H9 (cell line): ENCODE data around the gene PRSS57. TPM values are rescaled to one million over a fixed set of nuclear protein-coding genes. Genes with fewer than 3 reads are reported as not detected.
A peak's percentile ranks its signal among the peaks of the same experiment; 100 is the strongest.

Experiments
- DNase-seq: peaks from one replicate; pipeline ENCODE4 v3.0.0-alpha.2; 2017
- H2AFZ ChIP-seq: one replicate; pipeline ENCODE4 v1.6.1; 2013; ENCODE audit warnings: mild to moderate bottlenecking, low read length, control low read depth, moderate library complexity
- H2AK5ac ChIP-seq: 2 replicates; pipeline ENCODE4 v1.6.1; 2013; ENCODE audit warnings: low read length, control low read depth, mixed read lengths; ENCODE audit not compliant: insufficient read length
- H2BK120ac ChIP-seq: one replicate; pipeline ENCODE4 v1.6.1; 2013; ENCODE audit warnings: low read depth, mild to moderate bottlenecking, low read length, control low read depth, inconsistent platforms; ENCODE audit not compliant: poor library complexity, severe bottlenecking
- H2BK12ac ChIP-seq: 2 replicates; pipeline ENCODE4 v1.6.1; 2013; ENCODE audit warnings: low read length, control low read depth, mixed read lengths, low read depth; ENCODE audit not compliant: insufficient read length
- H2BK15ac ChIP-seq: 2 replicates; pipeline ENCODE4 v1.6.1; 2013; ENCODE audit warnings: low read depth, low read length, control low read depth
- H2BK20ac ChIP-seq: one replicate; pipeline ENCODE4 v1.6.1; 2013; ENCODE audit warnings: low read depth, mild to moderate bottlenecking, low read length, control low read depth, inconsistent platforms; ENCODE audit not compliant: poor library complexity, severe bottlenecking
- H2BK5ac ChIP-seq: 2 replicates; pipeline ENCODE4 v1.6.1; 2013; ENCODE audit warnings: low read length, control low read depth, mixed read lengths; ENCODE audit not compliant: insufficient read length
- H3K14ac ChIP-seq: 2 replicates; pipeline ENCODE4 v1.6.1; 2013; ENCODE audit warnings: low read length, control low read depth; ENCODE audit not compliant: insufficient read depth
- H3K18ac ChIP-seq: 2 replicates; pipeline ENCODE4 v1.6.1; 2013; ENCODE audit warnings: low read depth, mild to moderate bottlenecking, mixed read lengths, low read length, control low read depth; ENCODE audit not compliant: insufficient read length
- H3K23ac ChIP-seq: 2 replicates; pipeline ENCODE4 v1.6.1; 2013; ENCODE audit warnings: low read length, control low read depth, mixed read lengths, low read depth; ENCODE audit not compliant: insufficient read length
- H3K23me2 ChIP-seq: 2 replicates; pipeline ENCODE4 v1.6.1; 2013; ENCODE audit warnings: low read depth, mild to moderate bottlenecking, mixed read lengths, low read length, control low read depth; ENCODE audit not compliant: insufficient read length, poor library complexity, severe bottlenecking
- H3K27ac ChIP-seq: 2 replicates; pipeline ENCODE4 v1.5.1; 2013; ENCODE audit warnings: low read length, control low read depth, mixed read lengths, low read depth; ENCODE audit not compliant: insufficient read length
- H3K27me3 ChIP-seq: 2 replicates; pipeline ENCODE4 v1.6.1; 2013; ENCODE audit warnings: low read length, control low read depth, inconsistent platforms; ENCODE audit not compliant: insufficient read depth
- H3K4ac ChIP-seq: 2 replicates; pipeline ENCODE4 v1.6.1; 2013; ENCODE audit warnings: low read depth, mild to moderate bottlenecking, control low read depth, inconsistent platforms, low read length, moderate library complexity
- H3K4me1 ChIP-seq: 2 replicates; pipeline ENCODE4 v1.6.1; 2013; ENCODE audit warnings: low read length, control low read depth, inconsistent platforms; ENCODE audit not compliant: insufficient read depth
- H3K4me2 ChIP-seq: 2 replicates; pipeline ENCODE4 v1.6.1; 2013; ENCODE audit warnings: low read length, control low read depth, mixed read lengths; ENCODE audit not compliant: insufficient read length, insufficient read depth
- H3K56ac ChIP-seq: 2 replicates; pipeline ENCODE4 v1.6.1; 2013; ENCODE audit warnings: low read depth, mild to moderate bottlenecking, mixed read lengths, low read length, control low read depth; ENCODE audit not compliant: insufficient read length
- H3K79me1 ChIP-seq: 2 replicates; pipeline ENCODE4 v1.6.1; 2013; ENCODE audit warnings: low read depth, mild to moderate bottlenecking, moderate library complexity, low read length, control low read depth, inconsistent platforms; ENCODE audit not compliant: insufficient read depth, poor library complexity, severe bottlenecking
- H3K79me2 ChIP-seq: 2 replicates; pipeline ENCODE4 v1.6.1; 2013; ENCODE audit warnings: low read length, control low read depth, inconsistent platforms; ENCODE audit not compliant: insufficient read depth
- H3K9ac ChIP-seq: 2 replicates; pipeline ENCODE4 v1.6.1; 2013; ENCODE audit warnings: low read length, control low read depth, mixed read lengths; ENCODE audit not compliant: insufficient read length; ENCODE audit errors: extremely low read depth
- H3K9me3 ChIP-seq: one replicate; pipeline ENCODE4 v1.6.1; 2013; ENCODE audit warnings: low read depth, low read length, inconsistent platforms; ENCODE audit not compliant: control insufficient read depth
- H3T11ph ChIP-seq: one replicate; pipeline ENCODE4 v1.6.1; 2013; ENCODE audit warnings: mild to moderate bottlenecking, low read length, control low read depth, inconsistent platforms
- H4K20me1 ChIP-seq: one replicate; pipeline ENCODE4 v1.6.1; 2013; ENCODE audit not compliant: control insufficient read depth, insufficient read length, insufficient read depth
- H4K5ac ChIP-seq: 2 replicates; pipeline ENCODE4 v1.6.1; 2013; ENCODE audit warnings: low read depth, mild to moderate bottlenecking, mixed read lengths, low read length, control low read depth; ENCODE audit not compliant: insufficient read length
- H4K8ac ChIP-seq: replicated peaks from 2 replicates; pipeline ENCODE4 v1.6.1; 2013; ENCODE audit warnings: low read length, control low read depth, mixed read lengths, low read depth; ENCODE audit not compliant: insufficient read length
- H4K91ac ChIP-seq: 2 replicates; pipeline ENCODE4 v1.6.1; 2013; ENCODE audit warnings: low read depth, mild to moderate bottlenecking, moderate library complexity, mixed read lengths, low read length, control low read depth; ENCODE audit not compliant: insufficient read length
- H3K27ac Mint-ChIP-seq, 3 experiments: 2 replicates in 2 of 3; 3 replicates in 1 of 3; pipeline ENCODE4 v1.8.0; 2020 to 2021; ENCODE audit warnings: mixed read lengths in 3 of 3, mild to moderate bottlenecking in 1 of 3, moderate library complexity in 1 of 3
- H3K27me3 Mint-ChIP-seq: 2 replicates; pipeline ENCODE4 v1.8.0; 2021; ENCODE audit warnings: low read depth, mild to moderate bottlenecking, moderate library complexity, mixed read lengths
- H3K36me3 Mint-ChIP-seq, 3 experiments: 2 replicates in 2 of 3; 3 replicates in 1 of 3; pipeline ENCODE4 v1.8.0; 2020 to 2021; ENCODE audit warnings: low read depth in 3 of 3, mixed read lengths in 3 of 3; ENCODE audit not compliant: insufficient read depth in 1 of 3
- H3K4me1 Mint-ChIP-seq, 2 experiments: 2 replicates each; pipeline ENCODE4 v1.8.0; 2020; ENCODE audit warnings: mixed read lengths in 2 of 2
- H3K4me3 Mint-ChIP-seq, 2 experiments: 2 replicates in 1 of 2; 3 replicates in 1 of 2; pipeline ENCODE4 v1.8.0; 2020 to 2021; ENCODE audit warnings: mild to moderate bottlenecking in 2 of 2, mixed read lengths in 2 of 2, moderate library complexity in 1 of 2
- H3K9me3 Mint-ChIP-seq, 2 experiments: 2 replicates in 1 of 2; 3 replicates in 1 of 2; pipeline ENCODE4 v1.8.0; 2020; ENCODE audit warnings: mild to moderate bottlenecking in 2 of 2, mixed read lengths in 2 of 2, moderate library complexity in 1 of 2
- WGBS: extraction: QIAGEN DNeasy Blood & Tissue Kit; methylation state at CpG from one replicate; pipeline ENCODE4 v1.1.7; 2013; ENCODE audit warnings: missing lambda C conversion rate, low lambda C conversion rate, mixed read lengths; ENCODE audit not compliant: insufficient read length; ENCODE audit errors: extremely low coverage; 5-methylcytosine and 5-hydroxymethylcytosine counted together
- total RNA-seq: library from RNA; stranded (reverse); gene quantifications from 2 replicates; pipeline ENCODE4 v1.2.1, GENCODE V29; 2021
- TF ChIP-seq, protein P1 (sequence below): fragments of 200-600 bp; sonication (generic); conservative IDR thresholded peaks from 3 replicates; pipeline ENCODE4 v1.8.0; 2021; ENCODE audit warnings: antibody characterized with exemption, mild to moderate bottlenecking

The PRSS57 gene
- total RNA-seq, 1 experiment from 2014 or later: not detected

GRCh38 chr19:640161-640558 is 55.1 kb downstream of the PRSS57 start:
- H3K14ac ChIP-seq: no peak overlapping the region
- H3K4me2 ChIP-seq: peak overlapping the region; percentile 23
- no peak overlapping the region for H2AK5ac ChIP-seq
- Mint-ChIP-seq H3K27ac (no peak overlapping the region), H3K27me3 (peaks cover 29% of the 10 kb centered on the region), H3K4me1 (peaks cover 4 to 5% of the 10 kb centered on the region in 2 experiments; a peak in 3 of 4 replicates), H3K36me3 (peaks cover 3 to 4% (median 4%) of the 10 kb centered on the region in 3 experiments; a peak in 6 of 7 replicates), H3K4me3 (peak overlapping the region; percentile 30 to 55; a peak in 4 of 5 replicates), H3K9me3 (0 out of 5 replicates have a peak, but pooled peaks cover 0 to 3% of the 10 kb centered on the region in 2 experiments)
- H3K23ac ChIP-seq: no peak overlapping the region
- no peak overlapping the region for H2BK12ac ChIP-seq
- TF ChIP-seq, protein P1, sequence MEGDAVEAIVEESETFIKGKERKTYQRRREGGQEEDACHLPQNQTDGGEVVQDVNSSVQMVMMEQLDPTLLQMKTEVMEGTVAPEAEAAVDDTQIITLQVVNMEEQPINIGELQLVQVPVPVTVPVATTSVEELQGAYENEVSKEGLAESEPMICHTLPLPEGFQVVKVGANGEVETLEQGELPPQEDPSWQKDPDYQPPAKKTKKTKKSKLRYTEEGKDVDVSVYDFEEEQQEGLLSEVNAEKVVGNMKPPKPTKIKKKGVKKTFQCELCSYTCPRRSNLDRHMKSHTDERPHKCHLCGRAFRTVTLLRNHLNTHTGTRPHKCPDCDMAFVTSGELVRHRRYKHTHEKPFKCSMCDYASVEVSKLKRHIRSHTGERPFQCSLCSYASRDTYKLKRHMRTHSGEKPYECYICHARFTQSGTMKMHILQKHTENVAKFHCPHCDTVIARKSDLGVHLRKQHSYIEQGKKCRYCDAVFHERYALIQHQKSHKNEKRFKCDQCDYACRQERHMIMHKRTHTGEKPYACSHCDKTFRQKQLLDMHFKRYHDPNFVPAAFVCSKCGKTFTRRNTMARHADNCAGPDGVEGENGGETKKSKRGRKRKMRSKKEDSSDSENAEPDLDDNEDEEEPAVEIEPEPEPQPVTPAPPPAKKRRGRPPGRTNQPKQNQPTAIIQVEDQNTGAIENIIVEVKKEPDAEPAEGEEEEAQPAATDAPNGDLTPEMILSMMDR: no peak
- DNase-seq: no peak
- no peak overlapping the region for H3K4ac ChIP-seq
- no peak overlapping the region for H3K56ac ChIP-seq
- no peaks in the 10 kb centered on the region for H3K23me2 ChIP-seq
- no peak overlapping the region for H4K91ac ChIP-seq
- no peak overlapping the region for H4K5ac ChIP-seq
- H3T11ph ChIP-seq: no peak overlapping the region
- H3K79me1 ChIP-seq: no peaks in the 10 kb centered on the region
- H3K79me2 ChIP-seq: no peaks in the 10 kb centered on the region
- no peak overlapping the region for H4K8ac ChIP-seq
- no peak overlapping the region for H3K27ac ChIP-seq
- no peak overlapping the region for H2AFZ ChIP-seq
- H2BK120ac ChIP-seq: no peak overlapping the region
- no peak overlapping the region for H3K9ac ChIP-seq
- H3K18ac ChIP-seq: no peak overlapping the region
- no peak overlapping the region for H2BK5ac ChIP-seq
- no peaks in the 10 kb centered on the region for H4K20me1 ChIP-seq
- no peaks in the 10 kb centered on the region for H3K9me3 ChIP-seq
- H2BK15ac ChIP-seq: no peak overlapping the region
- no peaks in the 10 kb centered on the region for H3K4me1 ChIP-seq
- no peaks in the 10 kb centered on the region; the same call in 1 of the 2 replicates for H3K27me3 ChIP-seq
- no peak overlapping the region for H2BK20ac ChIP-seq
- WGBS: no CpG with 5 or more reads among the region's 25 CpGs
